Subcutaneous abdominal adipose tissue (tissue), 5 donors: Measurements from ENCODE around the gene TGFBR3.
A peak's percentile ranks its signal among the peaks of the same experiment; 100 is the strongest.

Experiments
- H3K27ac ChIP-seq: one replicate; pipeline ENCODE4 v1.7.0; 2013; ENCODE audit warnings: low read depth, mild to moderate bottlenecking, inconsistent platforms, low read length, moderate library complexity
- H3K27me3 ChIP-seq, 5 donors: one replicate each; pipeline ENCODE4 v1.7.0; 2013; ENCODE audit warnings: low read length in 5 of 5, inconsistent platforms in 1 of 5; ENCODE audit not compliant: control insufficient read depth in 5 of 5, insufficient read depth in 4 of 5
- H3K36me3 ChIP-seq, 5 donors: one replicate each; pipeline ENCODE4 v1.7.0; 2013; ENCODE audit warnings: low read length in 5 of 5; ENCODE audit not compliant: control insufficient read depth in 5 of 5, insufficient read depth in 5 of 5
- H3K4me1 ChIP-seq, 5 donors: one replicate each; pipeline ENCODE4 v1.7.0; 2013; ENCODE audit warnings: low read length in 5 of 5, mild to moderate bottlenecking in 3 of 5, moderate library complexity in 1 of 5; ENCODE audit not compliant: control insufficient read depth in 5 of 5, insufficient read depth in 5 of 5
- H3K4me3 ChIP-seq, 5 donors: one replicate each; pipeline ENCODE4 v1.7.0; 2013; ENCODE audit warnings: low read length in 5 of 5, low read depth in 1 of 5
- H3K9ac ChIP-seq, 5 donors: one replicate each; pipeline ENCODE4 v1.7.0; 2013; ENCODE audit warnings: low read length in 5 of 5, mild to moderate bottlenecking in 4 of 5, moderate library complexity in 3 of 5
- H3K9me3 ChIP-seq, 5 donors: one replicate each; pipeline ENCODE4 v1.7.0; 2013; ENCODE audit warnings: low read length in 5 of 5; ENCODE audit not compliant: control insufficient read depth in 5 of 5
- donor health status: healthy.
- donor health status: healthy.
- donor health status: healthy.
- donor health status: healthy.
- donor health status: healthy.

The TGFBR3 gene

GRCh38 chr1:91777196-91777595 is 108.8 kb downstream of the TGFBR3 start:
- Histone ChIP-seq H3K4me3 (no peak overlapping the region), H3K27ac (no peak overlapping the region), H3K27me3 (no peaks in the 10 kb centered on the region), H3K9me3 (no peaks in the 10 kb centered on the region), H3K9ac (no peak overlapping the region), H3K4me1 (peaks cover 0 to 38% (median 30%) of the 10 kb centered on the region in 5 donors), H3K36me3 (peaks cover 0 to 10% (median 5%) of the 10 kb centered on the region in 5 donors)

- H3K36me3 ChIP-seq = peaks cover 0 to 8% (median 5%) of the 10 kb centered on the region in 5 donors
- peak overlapping the region; percentile 11 for H3K27ac ChIP-seq
- no peak overlapping the region for H3K4me3 ChIP-seq
- H3K9ac ChIP-seq = no peak overlapping the region
- H3K27me3 ChIP-seq = no peaks in the 10 kb centered on the region
- no peaks in the 10 kb centered on the region for H3K9me3 ChIP-seq
- peaks cover 0 to 28% (median 20%) of the 10 kb centered on the region in 5 donors for H3K4me1 ChIP-seq
Observed at GRCh38 chr1:91776068-91776794, 109.7 kb downstream of the TGFBR3 start.

GRCh38 chr1:91775227-91775626 is 110.7 kb downstream of the TGFBR3 start:
- Histone ChIP-seq H3K27me3 (no peaks in the 10 kb centered on the region), H3K4me3 (no peak overlapping the region), H3K9ac (no peak overlapping the region), H3K27ac (peak overlapping the region; percentile 19), H3K36me3 (peaks cover 0 to 12% (median 4%) of the 10 kb centered on the region in 5 donors), H3K9me3 (no peaks in the 10 kb centered on the region), H3K4me1 (peaks cover 0 to 24% (median 15%) of the 10 kb centered on the region in 5 donors)

- Histone ChIP-seq H3K27ac (peak overlapping the region; percentile 19), H3K9me3 (no peaks in the 10 kb centered on the region)
Observed at GRCh38 chr1:91774520-91775203, 111.3 kb downstream of the TGFBR3 start.

GRCh38 chr1:91771717-91772116 is 114.2 kb downstream of the TGFBR3 start:
- H3K36me3 ChIP-seq = peaks cover 0 to 12% (median 0%) of the 10 kb centered on the region in 5 donors
- H3K27me3 ChIP-seq = no peaks in the 10 kb centered on the region
- H3K4me1 ChIP-seq = peaks cover 0 to 29% (median 12%) of the 10 kb centered on the region in 5 donors
- H3K9me3 ChIP-seq = no peaks in the 10 kb centered on the region
- H3K4me3 ChIP-seq = no peak overlapping the region
- no peak overlapping the region for H3K9ac ChIP-seq
- no peak overlapping the region for H3K27ac ChIP-seq

More at GRCh38 chr1:91774520-91775203, 111.3 kb downstream of the TGFBR3 start:
- Histone ChIP-seq H3K27me3 (no peaks in the 10 kb centered on the region), H3K4me3 (no peak overlapping the region), H3K4me1 (peaks cover 0 to 30% (median 18%) of the 10 kb centered on the region in 5 donors), H3K36me3 (peaks cover 0 to 12% (median 3%) of the 10 kb centered on the region in 5 donors), H3K9ac (no peak overlapping the region)

- Histone ChIP-seq H3K4me1 (peaks cover 0 to 28% (median 8%) of the 10 kb centered on the region in 5 donors), H3K27me3 (no peaks in the 10 kb centered on the region), H3K27ac (no peak overlapping the region), H3K36me3 (peaks cover 0 to 6% (median 0%) of the 10 kb centered on the region in 5 donors), H3K4me3 (no peak overlapping the region), H3K9me3 (no peaks in the 10 kb centered on the region), H3K9ac (no peak overlapping the region)
Observed at GRCh38 chr1:91770667-91771268, 115.2 kb downstream of the TGFBR3 start.

- Histone ChIP-seq H3K4me3 (no peak overlapping the region), H3K36me3 (peaks cover 0 to 10% (median 2%) of the 10 kb centered on the region in 5 donors), H3K4me1 (peaks cover 0 to 19% (median 6%) of the 10 kb centered on the region in 5 donors), H3K9me3 (no peaks in the 10 kb centered on the region), H3K27ac (peak overlapping the region; percentile 56), H3K27me3 (no peaks in the 10 kb centered on the region), H3K9ac (no peak overlapping the region)
Observed at GRCh38 chr1:91769742-91770141, 116.2 kb downstream of the TGFBR3 start.

GRCh38 chr1:91768786-91769725 is 116.9 kb downstream of the TGFBR3 start:
- H3K4me3 ChIP-seq = no peak overlapping the region
- peak overlapping the region; percentile 56 for H3K27ac ChIP-seq
- no peaks in the 10 kb centered on the region for H3K9me3 ChIP-seq
- no peaks in the 10 kb centered on the region for H3K27me3 ChIP-seq
- H3K4me1 ChIP-seq = peaks cover 0 to 21% (median 6%) of the 10 kb centered on the region in 5 donors
- H3K9ac ChIP-seq = peak overlapping the region in 1 of 5 donors; percentile 7
- H3K36me3 ChIP-seq = peaks cover 4 to 14% (median 5%) of the 10 kb centered on the region in 5 donors

GRCh38 chr1:91768120-91768519 is 117.8 kb downstream of the TGFBR3 start:
- no peak overlapping the region for H3K4me3 ChIP-seq
- H3K9me3 ChIP-seq = no peaks in the 10 kb centered on the region
- H3K4me1 ChIP-seq = peaks cover 0 to 27% (median 10%) of the 10 kb centered on the region in 5 donors
- H3K27me3 ChIP-seq = no peaks in the 10 kb centered on the region
- H3K9ac ChIP-seq = no peak overlapping the region
- peaks cover 4 to 14% (median 5%) of the 10 kb centered on the region in 5 donors for H3K36me3 ChIP-seq
- peak overlapping the region; percentile 56 for H3K27ac ChIP-seq
